Suprapubic skin (tissue), 4 donors: ENCODE measurements around the gene BAZ2B. TPM values are rescaled to one million over a fixed set of nuclear protein-coding genes. Genes with fewer than 3 reads are reported as not detected.

Experiments
- DNase-seq, 2 donors: peaks; one replicate each; pipeline ENCODE4 v3.0.0-alpha.2; 2019; ENCODE audit warnings: low spot score in 2 of 2
- H3K27ac ChIP-seq: fragments of 200-600 bp; sonication (generic); one replicate; pipeline ENCODE4 v1.5.1; 2019
- H3K27me3 ChIP-seq: fragments of 200-600 bp; sonication (generic); one replicate; pipeline ENCODE4 v1.5.1; 2019
- H3K36me3 ChIP-seq: fragments of 200-600 bp; sonication (generic); one replicate; pipeline ENCODE4 v1.5.1; 2019
- H3K4me1 ChIP-seq: fragments of 200-600 bp; sonication (generic); one replicate; pipeline ENCODE4 v1.5.1; 2019
- H3K4me3 ChIP-seq: fragments of 200-600 bp; sonication (generic); one replicate; pipeline ENCODE4 v1.5.1; 2019; ENCODE audit warnings: mild to moderate bottlenecking
- H3K9me3 ChIP-seq: fragments of 200-600 bp; sonication (generic); one replicate; pipeline ENCODE4 v1.5.1; 2019
- EP300 ChIP-seq: sonication (generic); formaldehyde crosslinking; IDR thresholded peaks from one replicate; pipeline ENCODE4 v1.6.1; 2017; ENCODE audit warnings: antibody characterized with exemption
- POLR2A ChIP-seq, 2 donors: fragments of 450-650 bp; IDR thresholded peaks; one replicate each; pipeline ENCODE4 v1.6.1; 2017; ENCODE audit warnings: antibody characterized with exemption in 2 of 2, mild to moderate bottlenecking in 2 of 2, moderate library complexity in 2 of 2
- POLR2AphosphoS5 ChIP-seq, 3 donors: sonication (generic); formaldehyde crosslinking; IDR thresholded peaks; one replicate each; pipeline ENCODE4 v1.6.1; 2017; ENCODE audit warnings: antibody characterized with exemption in 3 of 3
- WGBS: methylation state at CpG from one replicate; pipeline ENCODE4 v1.1.5; 2018; 5-methylcytosine and 5-hydroxymethylcytosine counted together
- total RNA-seq, 4 donors: library from RNA; depleted of rRNA; stranded (reverse); fragments of >200 nt; gene quantifications; one replicate each; pipeline ENCODE4 v1.1.0, GENCODE V29; 2016
- TF ChIP-seq, protein P1 (sequence below), 2 donors: fragments of 200-600 bp in 1 of 2; fragments of 450-650 bp in 1 of 2; sonication (generic) in 1 of 2; IDR thresholded peaks; one replicate each; pipeline ENCODE4 v1.5.1; 2016 to 2019; ENCODE audit warnings: antibody characterized with exemption in 2 of 2, mild to moderate bottlenecking in 1 of 2, moderate library complexity in 1 of 2

The BAZ2B gene
- total RNA-seq, 4 donors from 2014 or later = 61.7 to 185 (median 80.8) TPM

- TF ChIP-seq, protein P1, sequence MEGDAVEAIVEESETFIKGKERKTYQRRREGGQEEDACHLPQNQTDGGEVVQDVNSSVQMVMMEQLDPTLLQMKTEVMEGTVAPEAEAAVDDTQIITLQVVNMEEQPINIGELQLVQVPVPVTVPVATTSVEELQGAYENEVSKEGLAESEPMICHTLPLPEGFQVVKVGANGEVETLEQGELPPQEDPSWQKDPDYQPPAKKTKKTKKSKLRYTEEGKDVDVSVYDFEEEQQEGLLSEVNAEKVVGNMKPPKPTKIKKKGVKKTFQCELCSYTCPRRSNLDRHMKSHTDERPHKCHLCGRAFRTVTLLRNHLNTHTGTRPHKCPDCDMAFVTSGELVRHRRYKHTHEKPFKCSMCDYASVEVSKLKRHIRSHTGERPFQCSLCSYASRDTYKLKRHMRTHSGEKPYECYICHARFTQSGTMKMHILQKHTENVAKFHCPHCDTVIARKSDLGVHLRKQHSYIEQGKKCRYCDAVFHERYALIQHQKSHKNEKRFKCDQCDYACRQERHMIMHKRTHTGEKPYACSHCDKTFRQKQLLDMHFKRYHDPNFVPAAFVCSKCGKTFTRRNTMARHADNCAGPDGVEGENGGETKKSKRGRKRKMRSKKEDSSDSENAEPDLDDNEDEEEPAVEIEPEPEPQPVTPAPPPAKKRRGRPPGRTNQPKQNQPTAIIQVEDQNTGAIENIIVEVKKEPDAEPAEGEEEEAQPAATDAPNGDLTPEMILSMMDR (IDR thresholded peaks at IDR 0.05) = no peak
- TF ChIP-seq POLR2A (IDR thresholded peaks at IDR 0.05) (no peak), POLR2AphosphoS5 (IDR thresholded peaks at IDR 0.05) (no peak), EP300 (no peak)
- H3K27ac ChIP-seq = no peak overlapping the region
- DNase-seq = no peak
- no peak overlapping the region for H3K4me3 ChIP-seq
- 85% methylated on average over 2 of the region's 2 CpGs for WGBS
- peaks cover 18% of the 10 kb centered on the region for H3K36me3 ChIP-seq
- H3K27me3 ChIP-seq = no peaks in the 10 kb centered on the region
- no peaks in the 10 kb centered on the region for H3K9me3 ChIP-seq
- H3K4me1 ChIP-seq = no peaks in the 10 kb centered on the region
Measured at GRCh38 chr2:159471340-159471739, 145.0 kb downstream of the BAZ2B start.

GRCh38 chr2:159468257-159468656, 148.1 kb downstream of the BAZ2B start:
- H3K27ac ChIP-seq = no peak overlapping the region
- H3K4me1 ChIP-seq = no peaks in the 10 kb centered on the region
- 96% methylated on average over 2 of the region's 2 CpGs for WGBS
- H3K27me3 ChIP-seq = no peaks in the 10 kb centered on the region
- no peak for TF ChIP-seq EP300
- no peak for TF ChIP-seq POLR2A (IDR thresholded peaks at IDR 0.05)
- TF ChIP-seq, protein P1 (IDR thresholded peaks at IDR 0.05) = no peak
- TF ChIP-seq POLR2AphosphoS5 (IDR thresholded peaks at IDR 0.05) = no peak
- H3K4me3 ChIP-seq = no peak overlapping the region
- DNase-seq = no peak
- no peaks in the 10 kb centered on the region for H3K36me3 ChIP-seq
- H3K9me3 ChIP-seq = no peaks in the 10 kb centered on the region

- 93% methylated on average over 7 of the region's 7 CpGs for WGBS
- DNase-seq = no peak
- Histone ChIP-seq H3K4me1 (no peaks in the 10 kb centered on the region), H3K9me3 (no peaks in the 10 kb centered on the region), H3K4me3 (no peak overlapping the region), H3K36me3 (no peaks in the 10 kb centered on the region), H3K27ac (no peak overlapping the region), H3K27me3 (no peaks in the 10 kb centered on the region)
- TF ChIP-seq, protein P1 (IDR thresholded peaks at IDR 0.05) = no peak
- TF ChIP-seq POLR2AphosphoS5 (IDR thresholded peaks at IDR 0.05) (no peak), EP300 (no peak), POLR2A (IDR thresholded peaks at IDR 0.05) (no peak)
Measured at GRCh38 chr2:159462961-159463360, 153.4 kb downstream of the BAZ2B start.

- no peaks in the 10 kb centered on the region for H3K4me1 ChIP-seq
- H3K9me3 ChIP-seq = no peaks in the 10 kb centered on the region
- no peak overlapping the region for H3K4me3 ChIP-seq
- H3K36me3 ChIP-seq = no peaks in the 10 kb centered on the region
- WGBS = 92% methylated on average over 9 of the region's 9 CpGs
- H3K27me3 ChIP-seq = no peaks in the 10 kb centered on the region
- H3K27ac ChIP-seq = no peak overlapping the region
- DNase-seq = no peak
- TF ChIP-seq POLR2AphosphoS5 (IDR thresholded peaks at IDR 0.05) (no peak), POLR2A (IDR thresholded peaks at IDR 0.05) (no peak), EP300 (no peak)
- TF ChIP-seq, protein P1 (IDR thresholded peaks at IDR 0.05) = no peak
Measured at GRCh38 chr2:159462201-159462785, 154.1 kb downstream of the BAZ2B start.

GRCh38 chr2:159461076-159461475, 155.3 kb downstream of the BAZ2B start:
- WGBS = 58% methylated on average over 2 of the region's 2 CpGs
- Histone ChIP-seq H3K4me3 (no peak overlapping the region), H3K9me3 (no peaks in the 10 kb centered on the region), H3K4me1 (peaks cover 2% of the 10 kb centered on the region), H3K36me3 (no peaks in the 10 kb centered on the region), H3K27me3 (no peaks in the 10 kb centered on the region), H3K27ac (no peak overlapping the region)
- no peak for TF ChIP-seq POLR2AphosphoS5 (IDR thresholded peaks at IDR 0.05)
- TF ChIP-seq POLR2A (IDR thresholded peaks at IDR 0.05) = no peak
- TF ChIP-seq, protein P1 (IDR thresholded peaks at IDR 0.05) = no peak
- no peak for TF ChIP-seq EP300
- DNase-seq = no peak
